Upper lobe of right lung (tissue), 1 donor: ENCODE results near the gene CORIN. TPM values are rescaled to one million over a fixed set of nuclear protein-coding genes. Genes with fewer than 3 reads are reported as not detected.

Source experiments
- ATAC-seq: fragments of 200-7000 bp; cut with Tn5 transposase; one replicate; pipeline ENCODE4 v1.9.1; 2020; ENCODE audit warnings: mild to moderate bottlenecking, moderate library complexity
- DNase-seq: peaks from one replicate; pipeline ENCODE4 v3.0.0-alpha.2; 2020
- H3K27ac ChIP-seq: fragments of 200-600 bp; one replicate; pipeline ENCODE4 v1.8.0; 2022
- H3K27me3 ChIP-seq: fragments of 200-600 bp; one replicate; pipeline ENCODE4 v1.8.0; 2022; ENCODE audit warnings: mild to moderate bottlenecking
- H3K36me3 ChIP-seq: fragments of 200-600 bp; one replicate; pipeline ENCODE4 v1.8.0; 2022
- H3K4me1 ChIP-seq: fragments of 200-600 bp; one replicate; pipeline ENCODE4 v1.8.0; 2022
- H3K4me3 ChIP-seq: fragments of 200-600 bp; one replicate; pipeline ENCODE4 v1.8.0; 2022; ENCODE audit warnings: mild to moderate bottlenecking
- H3K9me3 ChIP-seq: fragments of 200-600 bp; one replicate; pipeline ENCODE4 v1.8.0; 2022
- CTCF ChIP-seq: fragments of 200-600 bp; IDR thresholded peaks from one replicate; pipeline ENCODE4 v1.8.0; 2022; ENCODE audit warnings: antibody characterized with exemption
- intact Hi-C: fragments of 100-400 bp; cut with DNase I; formaldehyde crosslinking; loops from one replicate; pipeline ENCODE4 v1.11.0; 2022
- total RNA-seq: library from RNA; stranded (reverse); fragmentation: NEBNext Ultra II Directional; extraction: Animal tissue kit (Norgen Biotek cat#: 25700); gene quantifications from one replicate; pipeline ENCODE4 v1.2.1, GENCODE V29; 2021
- donor health status: DM: no; HTN: yes; CAD: no; lungs with severe emphysema.

CORIN gene
- total RNA-seq, 1 donor from 2014 or later = 3.7 TPM

GRCh38 chr4:47615385-47615784, 222.5 kb downstream of the CORIN start:
- no peaks in the 10 kb centered on the region for H3K9me3 ChIP-seq
- no peak overlapping the region for H3K4me3 ChIP-seq
- DNase-seq (no peak), ATAC-seq (no peak)
- no peaks in the 10 kb centered on the region for H3K27me3 ChIP-seq
- no peak overlapping the region for H3K27ac ChIP-seq
- no peak for TF ChIP-seq CTCF
- no peaks in the 10 kb centered on the region for H3K4me1 ChIP-seq
- no peaks in the 10 kb centered on the region for H3K36me3 ChIP-seq
- intact Hi-C loops = no loop called here

DNA sequence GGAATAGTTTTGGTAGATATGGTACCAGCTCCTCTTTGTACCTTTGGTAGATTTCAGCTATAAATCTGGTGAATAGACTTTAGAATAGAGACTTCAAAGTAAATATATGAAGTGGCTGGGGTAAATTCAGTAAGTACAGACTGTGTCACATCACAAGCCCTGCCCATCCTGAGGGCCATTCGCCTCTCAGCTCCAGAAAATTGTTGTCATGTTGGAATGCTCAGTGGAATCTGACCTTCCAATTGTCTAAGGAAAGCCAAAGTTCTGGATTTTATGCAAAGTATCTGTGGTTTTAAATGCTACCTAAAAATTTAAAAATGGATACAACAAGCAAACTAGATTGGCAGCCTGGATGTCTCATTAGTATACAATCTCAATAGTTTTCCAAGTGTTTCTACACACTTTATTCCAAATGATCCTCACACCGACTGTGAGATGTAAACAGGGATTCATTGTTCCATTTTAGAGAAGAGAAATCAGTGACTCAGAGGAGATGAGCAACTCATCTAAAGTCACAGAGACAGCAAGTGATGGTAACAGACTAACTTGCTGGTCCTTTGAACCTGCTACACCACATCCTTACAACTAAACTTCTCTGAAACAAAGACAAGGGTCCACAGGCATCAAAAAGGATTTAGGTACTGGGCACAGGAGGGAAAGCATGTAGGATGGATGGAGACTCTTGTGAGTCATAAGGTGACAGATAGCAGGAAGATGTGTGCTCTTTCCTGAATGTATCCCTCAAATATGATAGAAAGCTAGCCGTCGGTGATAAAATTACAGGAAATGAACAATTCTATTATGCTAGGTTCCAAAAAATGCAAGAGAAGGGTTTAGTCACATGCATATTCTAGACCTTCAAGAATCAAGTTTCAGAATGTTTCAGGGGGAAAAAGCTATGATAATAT, 225.5 kb downstream of the CORIN start:
- Histone ChIP-seq H3K27me3 (no peaks in the 10 kb centered on the region), H3K27ac (no peak overlapping the region), H3K36me3 (no peaks in the 10 kb centered on the region), H3K9me3 (no peaks in the 10 kb centered on the region), H3K4me1 (no peaks in the 10 kb centered on the region), H3K4me3 (no peak overlapping the region)
- DNase-seq = no peak
- TF ChIP-seq CTCF = no peak
- intact Hi-C loops = no loop called here
- no peak for ATAC-seq

- TF ChIP-seq CTCF = no peak
These were observed 231.4 kb downstream of the CORIN start for GRCh38 chr4:47606482-47606881.

DNA sequence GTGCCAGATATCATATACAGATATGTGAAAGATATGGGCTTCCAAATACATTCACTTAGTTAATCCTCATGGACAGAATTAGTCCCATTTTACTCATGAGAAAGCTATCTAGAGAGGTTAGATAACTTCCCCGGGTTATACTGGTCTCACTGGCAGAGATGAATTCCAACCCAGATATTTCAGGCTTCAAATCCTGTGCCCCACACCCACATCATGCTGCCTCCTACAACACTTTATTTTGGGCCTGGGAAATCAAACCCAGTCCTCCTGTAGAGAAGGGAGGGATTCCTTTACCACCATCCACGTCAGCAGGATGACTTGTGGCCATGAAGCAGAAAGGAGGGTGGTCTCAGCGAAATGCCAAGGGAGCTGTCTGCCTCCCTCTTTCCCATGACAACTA, 239.0 kb downstream of the CORIN start:
- Histone ChIP-seq H3K4me1 (no peaks in the 10 kb centered on the region), H3K27me3 (no peaks in the 10 kb centered on the region), H3K9me3 (no peaks in the 10 kb centered on the region), H3K36me3 (no peaks in the 10 kb centered on the region), H3K27ac (no peak overlapping the region), H3K4me3 (no peak overlapping the region)
- ATAC-seq (no peak), DNase-seq (no peak)
- no peak for TF ChIP-seq CTCF
- intact Hi-C loops = no loop called here

More at GRCh38 chr4:47606482-47606881, 231.4 kb downstream of the CORIN start:
- DNase-seq (no peak), ATAC-seq (no peak)
- Histone ChIP-seq H3K27me3 (no peaks in the 10 kb centered on the region), H3K9me3 (no peaks in the 10 kb centered on the region), H3K4me1 (no peaks in the 10 kb centered on the region), H3K27ac (no peak overlapping the region), H3K36me3 (no peaks in the 10 kb centered on the region), H3K4me3 (no peak overlapping the region)
- intact Hi-C loops = no loop called here

DNA sequence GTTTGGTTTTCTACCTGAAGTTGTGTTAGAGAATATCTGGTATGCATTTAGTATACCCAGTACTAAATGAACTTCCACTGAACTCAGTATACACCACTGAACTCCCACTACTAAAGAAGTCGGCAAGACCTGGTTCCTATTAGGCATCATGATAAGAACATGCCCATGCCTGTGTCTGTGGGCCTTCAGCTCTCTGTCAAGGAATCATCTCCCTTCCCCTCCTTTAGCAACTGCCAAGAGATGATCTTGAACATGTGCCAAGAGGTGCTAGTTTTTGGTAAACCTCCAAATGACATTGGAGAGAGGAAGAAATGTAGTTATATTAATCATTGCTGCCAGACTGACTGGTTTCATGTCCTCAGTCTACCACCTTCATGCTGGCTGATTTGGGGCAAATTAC, 239.5 kb downstream of the CORIN start:
- TF ChIP-seq CTCF = no peak
- no peak for ATAC-seq
- Histone ChIP-seq H3K9me3 (no peaks in the 10 kb centered on the region), H3K4me3 (no peak overlapping the region), H3K27me3 (no peaks in the 10 kb centered on the region), H3K36me3 (no peaks in the 10 kb centered on the region), H3K4me1 (no peaks in the 10 kb centered on the region), H3K27ac (no peak overlapping the region)
- intact Hi-C loops = no loop called here
- DNase-seq = no peak
